ENCODE measurements around the gene HTR6.

- no peak for TF ChIP-seq CTCF (conservative IDR thresholded peaks at IDR 0.05 in 1 of 2, IDR thresholded peaks at IDR 0.05 in 1 of 2; ENCODE audit: extremely low read depth in 1 of 2, insufficient read depth in 1 of 2, low read depth in 1 of 2, low read length in 2 of 2)
- TF ChIP-seq EZH2 (IDR thresholded peaks at IDR 0.05; ENCODE audit: borderline replicate concordance, low read length), result no peak
Observed at GRCh38 chr1:19684677-19685076, 20.0 kb downstream of the HTR6 start.
